ENCODE data around the gene ABCB4. TPM values are rescaled to one million over a fixed set of nuclear protein-coding genes. Genes with fewer than 3 reads are reported as not detected.

ABCB4 gene
- total RNA-seq, 1 experiment from 2014 or later, result not detected

GRCh38 chr7:87424075-87424474, 51.4 kb downstream of the ABCB4 start:
- Histone ChIP-seq H3K36me3 (ENCODE audit: control insufficient read depth in 1 of 2, insufficient read depth in 2 of 2, low read length in 2 of 2) (no peaks in the 10 kb centered on the region), H3K9me2 (ENCODE audit: insufficient read depth) (peaks cover 3% of the 10 kb centered on the region; the same call in 1 of the 2 replicates), H3K4me3 (replicated peaks in 1 of 2; ENCODE audit: low read depth in 1 of 2, low read length in 2 of 2) (no peak overlapping the region), H3K9me3 (ENCODE audit: control insufficient read depth in 1 of 2, insufficient read depth in 1 of 2, low read depth in 1 of 2, low read length in 2 of 2) (no peaks in the 10 kb centered on the region), H3K9ac (ENCODE audit: low read length) (no peak overlapping the region), H2AFZ (ENCODE audit: low read depth, low read length, poor library complexity, severe bottlenecking) (no peak overlapping the region), H3K79me2 (ENCODE audit: insufficient read depth, low read length) (no peaks in the 10 kb centered on the region), H3K27ac (ENCODE audit: low read depth, low read length) (no peak overlapping the region), H3K4me1 (ENCODE audit: control insufficient read depth in 1 of 2, insufficient read depth in 2 of 2, low read length in 2 of 2) (no peaks in the 10 kb centered on the region), H3K4me2 (ENCODE audit: low read length) (no peak overlapping the region), H3K27me3 (ENCODE audit: insufficient read depth, low read length) (no peaks in the 10 kb centered on the region), H4K20me1 (ENCODE audit: insufficient read depth) (no peaks in the 10 kb centered on the region)
- CTCF ChIA-PET, result no interaction called here
- RAD21 ChIA-PET (ENCODE audit: low non-redundant PET in 1 of 2, low total read pairs in 2 of 2, uncharacterized antibody in 2 of 2, unreplicated experiment in 2 of 2), result no interaction called here
- no peak for TF ChIP-seq POLR2AphosphoS5 (IDR thresholded peaks at IDR 0.05; ENCODE audit: low read depth, low read length)
- TF ChIP-seq POLR2A (IDR thresholded peaks at IDR 0.05; ENCODE audit: borderline replicate concordance, extremely low read depth, insufficient read depth, insufficient read length), result no peak
- TF ChIP-seq SIN3A (IDR thresholded peaks at IDR 0.05; ENCODE audit: low read depth), result no peak
- TF ChIP-seq TCF7L2 (IDR thresholded peaks at IDR 0.05; ENCODE audit: borderline replicate concordance, extremely low read depth, insufficient read depth, insufficient read length), result no peak
- no peak for TF ChIP-seq REST (IDR thresholded peaks at IDR 0.05; ENCODE audit: low read depth)
- TF ChIP-seq CBX3 (IDR thresholded peaks at IDR 0.05; ENCODE audit: low read depth), result no peak
- no peak for TF ChIP-seq SRF (IDR thresholded peaks at IDR 0.05; ENCODE audit: low read depth)
- no peak for TF ChIP-seq RAD21 (IDR thresholded peaks at IDR 0.05; ENCODE audit: low read depth)
- TF ChIP-seq EGR1 (IDR thresholded peaks at IDR 0.05; ENCODE audit: low read depth), result no peak
- TF ChIP-seq EZH2 (IDR thresholded peaks at IDR 0.05), result no peak
- no peak for TF ChIP-seq ZNF274 (IDR thresholded peaks at IDR 0.05; ENCODE audit: low read depth, low read length)
- TF ChIP-seq EZH2phosphoT487 (IDR thresholded peaks at IDR 0.05; ENCODE audit: borderline replicate concordance), result no peak
- TF ChIP-seq CEBPB (IDR thresholded peaks at IDR 0.05; ENCODE audit: low read depth), result no peak
- no peak for TF ChIP-seq SP1 (IDR thresholded peaks at IDR 0.05; ENCODE audit: low read depth)
- no peak for TF ChIP-seq ZBTB33 (IDR thresholded peaks at IDR 0.05; ENCODE audit: extremely low read depth, insufficient replicate concordance, low read length)
- no peak for TF ChIP-seq JUND (IDR thresholded peaks at IDR 0.05)
- TF ChIP-seq, protein P1, sequence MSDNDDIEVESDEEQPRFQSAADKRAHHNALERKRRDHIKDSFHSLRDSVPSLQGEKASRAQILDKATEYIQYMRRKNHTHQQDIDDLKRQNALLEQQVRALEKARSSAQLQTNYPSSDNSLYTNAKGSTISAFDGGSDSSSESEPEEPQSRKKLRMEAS (IDR thresholded peaks at IDR 0.05), result no peak
- DNase-seq (ENCODE audit: low read depth, low spot score) (no peak), ATAC-seq (no peak)
- intact Hi-C loops (cut with micrococcal nuclease), result no loop called here
- no TSS peak for BruUV-seq (replicated peaks)
- POLR2A ChIA-PET, result no interaction called here

Measured in HCT116 (cell line).